ENCODE results near the gene XXYLT1. TPM values are rescaled to one million over a fixed set of nuclear protein-coding genes. Genes with fewer than 3 reads are reported as not detected.

XXYLT1 gene
- polyA plus RNA-seq, 1 donor (not counting 4 experiments of a cell fraction or from before 2014, with no cell fraction given): 11.1 TPM

DNA sequence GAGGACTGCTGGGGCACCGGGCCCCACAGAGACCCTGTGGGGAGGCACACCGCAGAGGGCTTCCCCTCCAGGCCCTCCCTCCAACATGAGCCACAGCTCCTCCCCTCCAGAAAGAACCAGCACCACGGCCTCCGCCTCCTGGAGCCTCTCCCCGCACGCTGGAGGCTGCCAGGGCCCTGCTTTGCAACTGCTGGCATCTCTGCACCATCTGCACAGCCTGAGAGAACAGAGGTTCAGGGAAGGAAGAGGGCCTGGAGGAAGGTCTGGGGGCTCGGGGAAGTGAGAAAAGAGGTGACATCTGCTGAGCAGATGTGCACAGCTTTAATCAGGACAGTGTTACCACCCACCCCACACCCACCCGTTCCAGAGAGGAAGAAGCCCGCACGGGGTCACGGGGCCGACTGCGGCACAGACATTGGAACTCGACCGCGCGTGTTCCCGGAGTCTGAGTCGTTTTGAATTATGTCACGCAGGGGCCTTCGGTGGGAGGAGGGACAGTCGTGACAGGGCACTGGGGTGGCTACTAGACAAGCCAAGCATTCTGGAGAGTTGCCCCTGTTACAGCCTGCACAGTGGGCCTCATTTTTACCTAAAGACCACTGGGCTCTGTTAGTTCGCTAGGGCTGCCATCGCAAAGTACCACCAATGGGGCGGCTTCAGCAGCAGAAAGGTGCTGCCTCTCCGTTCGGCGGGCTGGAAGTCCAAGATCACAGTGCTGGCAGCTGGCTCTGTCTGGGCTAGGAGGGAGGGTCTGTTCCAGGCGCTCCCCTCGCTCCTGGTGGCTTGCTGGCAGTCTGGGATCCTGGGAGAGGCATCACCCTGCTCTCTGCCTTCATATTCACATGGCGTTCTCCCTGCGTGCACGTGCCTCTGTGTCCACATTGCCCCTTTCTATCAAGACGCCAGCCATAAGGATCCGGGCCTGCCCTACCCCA is 194.8 kb downstream of the XXYLT1 start:
- no peaks in the 10 kb centered on the region for H3K4me1 ChIP-seq (ENCODE audit: control insufficient read depth, extremely low read depth, insufficient read depth, low read length)
- no peak overlapping the region for H3K27ac ChIP-seq (ENCODE audit: control insufficient read depth, insufficient read depth, low read length)
- H3K4me2 ChIP-seq (ENCODE audit: control insufficient read depth, extremely low read depth, insufficient read depth, low read depth, low read length): no peak overlapping the region
- no peaks in the 10 kb centered on the region for H3K9me3 ChIP-seq (ENCODE audit: control insufficient read depth, low read depth, low read length)
- no peak overlapping the region for H3K9ac ChIP-seq (ENCODE audit: control insufficient read depth, extremely low read depth, insufficient read depth, low read length)
- no peak for TF ChIP-seq EZH2 (IDR thresholded peaks at IDR 0.05; ENCODE audit: low read length)
- TF ChIP-seq, protein P1, sequence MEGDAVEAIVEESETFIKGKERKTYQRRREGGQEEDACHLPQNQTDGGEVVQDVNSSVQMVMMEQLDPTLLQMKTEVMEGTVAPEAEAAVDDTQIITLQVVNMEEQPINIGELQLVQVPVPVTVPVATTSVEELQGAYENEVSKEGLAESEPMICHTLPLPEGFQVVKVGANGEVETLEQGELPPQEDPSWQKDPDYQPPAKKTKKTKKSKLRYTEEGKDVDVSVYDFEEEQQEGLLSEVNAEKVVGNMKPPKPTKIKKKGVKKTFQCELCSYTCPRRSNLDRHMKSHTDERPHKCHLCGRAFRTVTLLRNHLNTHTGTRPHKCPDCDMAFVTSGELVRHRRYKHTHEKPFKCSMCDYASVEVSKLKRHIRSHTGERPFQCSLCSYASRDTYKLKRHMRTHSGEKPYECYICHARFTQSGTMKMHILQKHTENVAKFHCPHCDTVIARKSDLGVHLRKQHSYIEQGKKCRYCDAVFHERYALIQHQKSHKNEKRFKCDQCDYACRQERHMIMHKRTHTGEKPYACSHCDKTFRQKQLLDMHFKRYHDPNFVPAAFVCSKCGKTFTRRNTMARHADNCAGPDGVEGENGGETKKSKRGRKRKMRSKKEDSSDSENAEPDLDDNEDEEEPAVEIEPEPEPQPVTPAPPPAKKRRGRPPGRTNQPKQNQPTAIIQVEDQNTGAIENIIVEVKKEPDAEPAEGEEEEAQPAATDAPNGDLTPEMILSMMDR (optimal IDR thresholded peaks at IDR 0.05 in 1 of 3, IDR thresholded peaks at IDR 0.05 in 1 of 3, conservative IDR thresholded peaks at IDR 0.05 in 1 of 3; ENCODE audit: extremely low read depth in 1 of 3, insufficient read depth in 2 of 3, low read length in 3 of 3): no peak
- peaks cover 0 to 2% of the 10 kb centered on the region in 2 experiments for H3K36me3 ChIP-seq (ENCODE audit: control insufficient read depth in 2 of 2, extremely low read depth in 1 of 2, insufficient read depth in 2 of 2, low read length in 2 of 2)
- H3K4me3 ChIP-seq (ENCODE audit: control insufficient read depth in 2 of 3, extremely low read depth in 1 of 3, insufficient read depth in 2 of 3, low read depth in 1 of 3, low read length in 3 of 3): no peak overlapping the region
- H3K27me3 ChIP-seq (ENCODE audit: control insufficient read depth, extremely low read depth, insufficient read depth, low read length): no peaks in the 10 kb centered on the region
- FAIRE-seq (no peak), DNase-seq (ENCODE audit: low read depth, low spot score) (no peak)
- H4K20me1 ChIP-seq (ENCODE audit: control insufficient read depth, extremely low read depth, insufficient read depth, low read length): no peaks in the 10 kb centered on the region
- H3K79me2 ChIP-seq (ENCODE audit: control insufficient read depth, insufficient read depth, low read length): no peaks in the 10 kb centered on the region
- dilution Hi-C loops (cut with MboI; ENCODE audit: extremely low pct_ligation_motif_present, low sequenced_read_pairs): no loop called here
- H3K9me1 ChIP-seq (ENCODE audit: control insufficient read depth, extremely low read depth, insufficient read depth, low read length): no peaks in the 10 kb centered on the region
- no peak overlapping the region for H2AFZ ChIP-seq (ENCODE audit: control insufficient read depth, low read length)

DNA sequence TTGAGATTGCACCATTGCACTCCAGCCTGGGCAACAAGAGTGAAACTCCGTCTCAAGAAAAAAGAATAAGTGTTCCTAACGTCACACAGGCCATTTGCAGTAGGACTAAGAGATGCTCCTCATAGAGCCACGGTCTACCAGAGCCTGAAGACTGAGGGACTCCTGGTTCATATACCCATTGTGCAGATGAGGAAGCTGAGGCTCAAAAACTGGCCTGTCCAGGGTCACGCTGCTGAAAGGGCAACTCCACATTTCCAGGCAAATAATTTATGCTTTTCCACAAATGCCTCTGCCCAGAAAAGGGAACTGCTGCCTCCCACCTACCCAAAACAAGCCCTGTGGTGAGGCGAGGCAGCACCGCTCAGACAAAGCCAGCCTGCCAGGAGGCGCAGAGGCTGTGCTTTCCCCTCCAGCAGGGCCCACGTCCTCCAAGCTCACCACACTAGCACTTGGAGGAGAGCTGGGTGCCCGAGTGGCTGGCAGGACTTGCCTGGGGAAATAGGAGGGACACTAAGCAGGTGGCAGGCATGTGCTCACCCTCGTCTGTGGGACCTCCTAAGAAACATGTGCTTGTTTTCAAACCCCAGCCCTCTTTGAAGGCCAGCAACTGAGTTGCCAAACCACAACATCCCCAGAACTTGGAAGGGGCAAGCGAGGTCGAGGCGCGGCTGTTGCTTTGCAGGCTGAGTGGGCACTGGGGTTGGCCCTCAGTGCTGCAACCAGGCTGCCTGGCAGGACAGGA is 195.6 kb downstream of the XXYLT1 start:
- H3K36me3 ChIP-seq (ENCODE audit: control insufficient read depth in 2 of 2, extremely low read depth in 1 of 2, insufficient read depth in 2 of 2, low read length in 2 of 2): peaks cover 0 to 2% of the 10 kb centered on the region in 2 experiments
- TF ChIP-seq EZH2 (IDR thresholded peaks at IDR 0.05; ENCODE audit: low read length): no peak
- TF ChIP-seq, protein P1 (optimal IDR thresholded peaks at IDR 0.05 in 1 of 3, IDR thresholded peaks at IDR 0.05 in 1 of 3, conservative IDR thresholded peaks at IDR 0.05 in 1 of 3; ENCODE audit: extremely low read depth in 1 of 3, insufficient read depth in 2 of 3, low read length in 3 of 3): no peak
- FAIRE-seq (no peak), DNase-seq (ENCODE audit: low read depth, low spot score) (no peak)
- H2AFZ ChIP-seq (ENCODE audit: control insufficient read depth, low read length): no peak overlapping the region
- dilution Hi-C loops (cut with MboI; ENCODE audit: extremely low pct_ligation_motif_present, low sequenced_read_pairs): no loop called here
- H3K9me3 ChIP-seq (ENCODE audit: control insufficient read depth, low read depth, low read length): no peaks in the 10 kb centered on the region
- no peaks in the 10 kb centered on the region for H3K4me1 ChIP-seq (ENCODE audit: control insufficient read depth, extremely low read depth, insufficient read depth, low read length)
- H3K4me3 ChIP-seq (ENCODE audit: control insufficient read depth in 2 of 3, extremely low read depth in 1 of 3, insufficient read depth in 2 of 3, low read depth in 1 of 3, low read length in 3 of 3): no peak overlapping the region
- no peaks in the 10 kb centered on the region for H4K20me1 ChIP-seq (ENCODE audit: control insufficient read depth, extremely low read depth, insufficient read depth, low read length)
- no peak overlapping the region for H3K27ac ChIP-seq (ENCODE audit: control insufficient read depth, insufficient read depth, low read length)
- H3K4me2 ChIP-seq (ENCODE audit: control insufficient read depth, extremely low read depth, insufficient read depth, low read depth, low read length): no peak overlapping the region
- no peak overlapping the region for H3K9ac ChIP-seq (ENCODE audit: control insufficient read depth, extremely low read depth, insufficient read depth, low read length)
- H3K79me2 ChIP-seq (ENCODE audit: control insufficient read depth, insufficient read depth, low read length): no peaks in the 10 kb centered on the region
- no peaks in the 10 kb centered on the region for H3K27me3 ChIP-seq (ENCODE audit: control insufficient read depth, extremely low read depth, insufficient read depth, low read length)
- H3K9me1 ChIP-seq (ENCODE audit: control insufficient read depth, extremely low read depth, insufficient read depth, low read length): no peaks in the 10 kb centered on the region
